C4-2B (cell line): Measurements from ENCODE around the gene CXXC5.

Experiments
- CTCF ChIP-seq: fragments of 450-650 bp; conservative IDR thresholded peaks from 2 replicates; pipeline ENCODE4 v1.5.1; 2017; ENCODE audit warnings: mild to moderate bottlenecking
- ZFX ChIP-seq: fragments of 450-650 bp; IDR thresholded peaks from 2 replicates; pipeline ENCODE4 v1.6.1; 2017

GRCh38 chr5:139712412-139712811, 64.3 kb downstream of the CXXC5 start:
- no peak for TF ChIP-seq CTCF
- no peak for TF ChIP-seq ZFX
